Middle frontal gyrus (tissue), 1 donor: ENCODE results near the gene OVOL3.
"Not testable (repeated sequence)": the region's sequence is repeated elsewhere in the genome, so short reads cannot be mapped to it uniquely, and the experiment has no call there.

Experiments
- DNase-seq: peaks from one replicate; pipeline ENCODE4 v3.0.0-alpha.2; 2015; ENCODE audit warnings: low spot score; ENCODE audit errors: extremely low spot score

OVOL3 gene

DNA sequence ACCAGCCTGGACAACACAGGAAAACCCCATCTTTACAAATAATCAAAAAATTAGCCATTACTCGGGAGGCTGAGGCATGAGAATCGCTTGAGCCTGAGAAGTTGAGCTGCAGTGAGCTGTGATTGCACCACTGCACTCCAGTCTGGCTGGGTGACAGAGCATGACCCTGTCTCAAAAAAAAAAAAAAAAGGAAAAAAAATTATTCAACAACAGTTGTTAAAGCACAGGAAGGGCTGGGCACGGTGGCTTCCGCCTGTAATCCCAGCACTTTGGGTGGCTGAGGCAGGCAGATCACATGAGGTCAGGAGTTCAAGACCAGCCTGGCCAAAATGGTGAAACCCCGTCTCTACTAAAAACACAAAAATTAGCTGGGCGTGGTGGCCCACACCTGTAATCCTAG, 20.3 kb downstream of the OVOL3 start:
- not testable (repeated sequence) for DNase-seq

- DNase-seq: not testable (repeated sequence)
Measured at GRCh38 chr19:36134867-36135266, 23.9 kb downstream of the OVOL3 start.

DNA sequence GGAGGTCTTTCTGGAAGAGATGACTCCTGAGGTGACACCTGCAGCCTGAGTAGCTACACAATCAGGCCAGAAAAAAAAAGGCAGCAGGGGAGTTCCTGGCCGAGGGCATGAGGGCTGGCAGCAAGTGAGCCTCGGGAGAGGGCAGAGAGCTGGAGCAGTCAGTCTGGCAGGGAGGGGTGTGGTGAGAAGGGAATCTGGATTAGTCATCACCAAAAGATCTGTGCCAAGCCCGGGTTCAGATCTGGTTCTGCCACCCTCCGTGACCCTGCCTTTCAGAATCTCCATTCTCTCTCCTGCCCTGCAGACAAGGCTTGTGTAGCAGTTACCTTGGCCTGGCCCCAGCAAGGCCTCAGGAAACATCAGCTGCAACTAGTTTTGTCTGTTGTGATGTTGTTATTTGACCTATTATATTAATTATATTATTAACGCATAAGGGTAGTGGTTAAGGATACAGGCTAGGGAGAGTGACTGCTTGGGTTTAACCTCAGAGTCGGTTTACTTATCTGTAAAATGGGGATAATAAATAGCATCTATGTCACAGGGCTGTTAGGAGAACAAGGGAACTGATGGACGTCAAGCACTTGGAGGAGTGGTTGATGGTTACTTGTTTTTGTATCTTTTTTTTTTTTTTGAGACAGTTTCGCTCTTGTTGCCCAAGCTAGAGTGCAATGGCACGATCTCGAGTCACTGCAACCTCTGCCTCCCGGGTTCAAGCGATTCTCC, 26.2 kb downstream of the OVOL3 start:
- no peak for DNase-seq

- no peak for DNase-seq
Measured at GRCh38 chr19:36139120-36139472, 28.2 kb downstream of the OVOL3 start.

- DNase-seq: peak; percentile 96
Measured at GRCh38 chr19:36139473-36140303, 28.7 kb downstream of the OVOL3 start, which contains the start of gene CAPNS1. TSS of gene CAPNS1 (plus strand) at chr19:36140066. CDS start at chr19:36141012, 946 bp downstream.

DNA sequence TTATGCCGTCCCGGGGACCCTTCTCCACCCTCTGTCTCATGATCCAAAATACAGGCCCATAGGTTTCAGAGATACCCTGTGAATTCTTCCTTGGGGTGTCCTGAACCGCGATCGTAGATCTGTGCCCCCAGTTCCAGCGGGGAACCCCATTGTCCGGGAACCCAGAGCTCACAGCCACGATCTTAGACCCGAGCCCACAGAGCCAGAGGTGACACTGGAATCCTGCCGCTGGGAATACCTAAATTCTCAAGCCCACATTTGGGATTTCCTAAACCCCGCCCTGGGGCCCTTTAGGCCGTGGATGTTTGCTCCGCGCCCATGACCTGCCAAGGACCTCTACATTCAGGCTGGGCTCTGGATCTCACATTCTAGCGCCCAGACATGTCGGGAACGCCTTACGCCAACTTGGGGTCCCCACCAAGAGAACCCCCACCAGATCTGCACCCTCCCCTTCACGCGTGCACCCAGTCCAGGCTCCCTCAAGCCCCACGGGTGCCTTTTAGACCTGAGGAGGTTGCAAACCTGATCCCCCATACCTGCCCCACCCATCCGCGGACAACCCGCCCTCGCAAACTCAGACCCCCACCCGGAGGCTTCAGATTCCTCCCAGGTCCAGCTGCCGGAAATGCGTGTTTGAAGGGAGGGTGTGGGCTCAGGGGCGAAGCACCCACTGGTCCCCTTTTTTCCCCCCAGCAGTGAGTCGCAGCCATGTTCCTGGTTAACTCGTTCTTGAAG, 29.5 kb downstream of the OVOL3 start:
- DNase-seq: no peak

DNA sequence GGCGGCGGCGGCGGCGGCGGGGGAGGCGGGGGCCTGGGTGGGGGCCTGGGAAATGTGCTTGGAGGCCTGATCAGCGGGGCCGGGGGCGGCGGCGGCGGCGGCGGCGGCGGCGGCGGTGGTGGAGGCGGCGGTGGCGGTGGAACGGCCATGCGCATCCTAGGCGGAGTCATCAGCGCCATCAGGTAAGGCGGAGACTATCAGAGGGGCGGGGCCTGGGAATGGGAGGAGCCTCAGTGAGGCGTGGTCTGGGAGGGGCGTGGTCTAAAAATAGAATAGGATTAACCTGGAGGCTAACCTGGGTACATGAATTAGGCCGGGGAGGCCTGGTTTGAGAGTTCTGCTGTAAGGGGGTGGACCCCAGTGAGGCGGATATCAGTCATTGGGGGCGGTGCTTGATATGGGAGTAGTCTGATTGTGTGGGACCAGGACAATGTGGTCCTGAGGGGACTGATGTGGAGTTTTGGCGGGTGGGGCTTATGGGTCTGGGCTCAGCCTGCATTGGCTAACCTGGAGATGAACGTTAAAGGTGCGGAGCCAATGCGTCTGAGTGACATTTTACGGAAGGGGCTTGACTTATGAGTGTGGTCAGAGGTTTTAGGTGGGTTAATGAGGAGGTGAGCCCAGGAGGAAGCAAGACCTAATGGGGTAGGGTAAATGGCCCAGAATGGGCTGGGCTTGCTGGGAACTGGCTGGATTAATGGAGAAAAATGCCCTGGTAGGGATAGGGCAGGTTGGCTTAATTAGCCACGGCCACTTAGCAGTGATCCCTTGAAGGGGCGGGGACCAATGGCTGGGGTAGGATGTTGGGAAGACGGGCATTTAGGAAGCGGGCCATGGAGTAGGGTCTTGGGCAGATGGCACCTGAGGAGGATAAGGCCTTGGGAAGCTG, 30.3 kb downstream of the OVOL3 start:
- DNase-seq: peak; percentile 42

DNA sequence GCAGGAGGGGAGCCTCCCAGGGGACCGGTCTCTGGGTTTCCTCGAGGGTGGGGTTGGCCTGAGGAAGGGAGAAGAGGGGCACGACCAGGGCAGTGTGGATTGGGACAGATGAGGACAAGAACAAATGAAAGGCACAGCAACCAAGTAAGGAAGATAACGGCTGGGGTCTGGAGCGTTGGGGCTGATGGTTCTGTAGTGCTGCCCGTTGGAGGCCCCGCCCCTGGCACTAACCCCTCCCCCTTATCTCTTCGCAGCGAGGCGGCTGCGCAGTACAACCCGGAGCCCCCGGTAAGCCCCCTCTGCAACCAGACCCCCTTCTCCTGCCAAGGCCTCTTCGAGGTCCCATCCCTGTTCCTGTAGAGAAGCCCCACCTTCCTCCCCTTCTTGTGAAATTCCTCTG, 31.1 kb downstream of the OVOL3 start:
- no peak for DNase-seq

DNA sequence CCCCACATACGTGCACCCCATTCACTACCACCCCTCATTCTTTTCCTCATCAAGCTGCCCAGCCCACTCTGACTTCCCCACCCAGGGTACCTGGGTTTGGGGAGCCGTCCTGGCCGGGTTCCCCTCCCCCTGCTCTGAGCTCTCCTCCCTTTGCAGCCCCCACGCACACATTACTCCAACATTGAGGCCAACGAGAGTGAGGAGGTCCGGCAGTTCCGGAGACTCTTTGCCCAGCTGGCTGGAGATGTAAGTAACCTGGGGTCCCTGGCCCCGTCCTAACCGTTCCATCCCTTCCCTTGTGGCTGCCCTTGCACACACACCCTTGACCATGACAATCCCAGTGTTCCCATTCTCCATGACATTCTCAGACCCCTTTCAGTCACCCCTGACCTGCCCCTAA, 31.6 kb downstream of the OVOL3 start:
- DNase-seq: no peak

- DNase-seq: no peak
Measured at GRCh38 chr19:36144624-36145023, 33.7 kb downstream of the OVOL3 start.

GRCh38 chr19:36149673-36150406, 38.9 kb downstream of the OVOL3 start:
- no peak for DNase-seq

DNA sequence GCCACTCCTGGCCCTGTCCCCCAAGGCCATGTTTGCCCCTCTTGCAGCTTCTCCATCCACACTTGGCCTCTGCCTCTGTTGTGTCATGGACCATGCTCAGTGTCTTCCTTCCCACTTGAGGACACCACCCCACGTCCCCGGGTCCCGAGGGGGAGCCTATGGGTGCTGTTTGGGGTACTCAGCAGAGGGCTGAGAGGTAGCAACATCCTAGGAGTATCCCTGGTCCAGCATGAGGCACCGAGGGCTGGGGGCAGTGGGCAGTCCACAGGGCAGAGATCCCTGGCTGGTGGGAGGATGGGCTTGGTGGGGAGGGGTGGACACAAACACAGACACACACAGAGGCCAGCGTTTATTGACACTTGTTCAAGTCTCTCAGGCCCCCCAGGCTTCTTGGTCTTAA, 39.6 kb downstream of the OVOL3 start:
- DNase-seq: no peak

- DNase-seq: no peak
Measured at GRCh38 chr19:36151144-36152018, 40.4 kb downstream of the OVOL3 start.

GRCh38 chr19:36152019-36152351, 41.0 kb downstream of the OVOL3 start:
- no peak for DNase-seq

- DNase-seq: no peak
Measured at GRCh38 chr19:36152352-36153091, 41.6 kb downstream of the OVOL3 start, which contains the start of gene COX7A1. TSS of gene COX7A1 (minus strand) at chr19:36152447. CDS start at chr19:36152407, 40 bp downstream.

DNA sequence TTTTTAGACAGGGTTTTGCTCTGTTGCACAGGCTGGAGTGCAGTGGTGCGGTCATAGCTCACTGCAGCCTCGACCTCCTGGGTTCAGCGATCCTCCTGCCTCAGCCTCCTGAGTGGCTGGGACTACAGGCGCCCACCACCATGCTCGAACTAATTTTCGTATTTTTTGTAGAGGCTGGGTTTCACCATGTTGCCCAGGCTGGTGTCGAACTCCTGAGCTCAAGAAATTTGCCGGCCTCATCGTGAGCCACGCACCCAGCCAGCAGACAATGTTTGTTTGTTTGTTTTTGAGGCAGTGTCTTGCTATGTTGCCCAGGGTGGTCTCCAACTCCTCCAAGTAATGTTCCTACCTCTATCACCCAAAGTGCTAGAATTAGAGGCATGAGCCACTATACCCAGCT, 42.2 kb downstream of the OVOL3 start:
- no peak for DNase-seq

GRCh38 chr19:36160821-36161596, 50.1 kb downstream of the OVOL3 start:
- DNase-seq: no peak
